RWPE1 (cell line): ENCODE measurements around the gene CATSPER1.
A peak's percentile ranks its signal among the peaks of the same experiment; 100 is the strongest.

Experiments
- CTCF ChIA-PET: fragments of 350-600 bp; sonication (Branson Sonifier 250); formaldehyde crosslinking; extraction: SDS; loops from one replicate; lab custom pipeline; 2021; lab: Yijun Ruan, JAX
- POLR2A ChIA-PET: fragments of 400-600 bp; formaldehyde crosslinking; extraction: SDS; loops from one replicate; lab custom pipeline; 2020; ENCODE audit warnings: antibody characterized with exemption; ENCODE audit not compliant: low non-redundant PET; lab: Yijun Ruan, JAX
- DNase-seq: peaks from one replicate; pipeline ENCODE4 v3.0.0; 2012; ENCODE audit warnings: low spot score
- H3K27ac ChIP-seq: fragments of 450-650 bp; 2 replicates; pipeline ENCODE4 v1.5.1; 2017
- CTCF ChIP-seq: fragments of 450-650 bp; conservative IDR thresholded peaks from 2 replicates; pipeline ENCODE4 v1.5.1; 2017; ENCODE audit warnings: low read depth, mild to moderate bottlenecking

Gene CATSPER1

GRCh38 chr11:66002648-66003225 lies 23.5 kb downstream of the CATSPER1 start:
- POLR2A ChIA-PET, result interaction anchor here (0.6 to 1.4 kb wide), 3 partner anchors 9 to 45 kb away, joined by 3 to 4 read pairs (median 3); partner anchors contain the start of gene CST6
- no peak for TF ChIP-seq CTCF
- peak; percentile 31 for DNase-seq
- CTCF ChIA-PET, result interaction anchor here (1.1 kb wide), 1 partner anchor 13 kb away, joined by 3 read pairs; no protein-coding TSS in a partner anchor
- peak overlapping the region; percentile 97 for H3K27ac ChIP-seq

- CTCF ChIA-PET, result interaction anchor here (1.1 kb wide), 1 partner anchor 12 kb away, joined by 3 read pairs; no protein-coding TSS in a partner anchor
- no peak for TF ChIP-seq CTCF
- H3K27ac ChIP-seq, result peak within 1 kb of the TSS; percentile 97
- POLR2A ChIA-PET, result interaction anchor here (0.6 to 1.4 kb wide), 3 partner anchors 10 to 46 kb away, joined by 3 to 4 read pairs (median 3); partner anchors contain the start of gene CST6
- peak; percentile 89 for DNase-seq
Observed at GRCh38 chr11:66001942-66002647, 24.2 kb downstream of the CATSPER1 start, which contains the start of the genes BANF1 and EIF1AD. BANF1 (plus strand) TSS chr11:66002503; CDS start chr11:66003251, 748 bp downstream. EIF1AD (minus strand) TSS chr11:66002157; CDS start chr11:66000389, 1,768 bp downstream.

- DNase-seq, result no peak
- TF ChIP-seq CTCF, result no peak
- no peak overlapping the region for H3K27ac ChIP-seq
- POLR2A ChIA-PET, result no interaction called here
- CTCF ChIA-PET, result no interaction called here
Observed at GRCh38 chr11:65997286-65997685, 29.0 kb downstream of the CATSPER1 start.

- TF ChIP-seq CTCF, result no peak
- POLR2A ChIA-PET, result no interaction called here
- CTCF ChIA-PET, result interaction anchor here (0.6 to 1.2 kb wide), 4 partner anchors 59 to 296 kb away, joined by 3 read pairs; no protein-coding TSS in a partner anchor
- H3K27ac ChIP-seq, result no peak overlapping the region
- no peak for DNase-seq
Observed at GRCh38 chr11:65992056-65992455, 34.2 kb downstream of the CATSPER1 start.

GRCh38 chr11:65988791-65989592 lies 37.3 kb downstream of the CATSPER1 start:
- ChIA-PET CTCF (interaction anchor here (0.6 to 1.7 kb wide), 13 partner anchors 11 to 1359 kb away, joined by 3 to 11 read pairs (median 4); partner anchors contain the start of genes BANF1, CCDC85B and FIBP), POLR2A (no interaction called here)
- DNase-seq, result peak; percentile 86
- H3K27ac ChIP-seq, result peak overlapping the region; percentile 62
- peak; percentile 97 for TF ChIP-seq CTCF
